ENCODE results near the gene ACY1.
"Not testable (repeated sequence)": the region's sequence is repeated elsewhere in the genome, so short reads cannot be mapped to it uniquely, and the experiment has no call there.

Gene ACY1

DNA sequence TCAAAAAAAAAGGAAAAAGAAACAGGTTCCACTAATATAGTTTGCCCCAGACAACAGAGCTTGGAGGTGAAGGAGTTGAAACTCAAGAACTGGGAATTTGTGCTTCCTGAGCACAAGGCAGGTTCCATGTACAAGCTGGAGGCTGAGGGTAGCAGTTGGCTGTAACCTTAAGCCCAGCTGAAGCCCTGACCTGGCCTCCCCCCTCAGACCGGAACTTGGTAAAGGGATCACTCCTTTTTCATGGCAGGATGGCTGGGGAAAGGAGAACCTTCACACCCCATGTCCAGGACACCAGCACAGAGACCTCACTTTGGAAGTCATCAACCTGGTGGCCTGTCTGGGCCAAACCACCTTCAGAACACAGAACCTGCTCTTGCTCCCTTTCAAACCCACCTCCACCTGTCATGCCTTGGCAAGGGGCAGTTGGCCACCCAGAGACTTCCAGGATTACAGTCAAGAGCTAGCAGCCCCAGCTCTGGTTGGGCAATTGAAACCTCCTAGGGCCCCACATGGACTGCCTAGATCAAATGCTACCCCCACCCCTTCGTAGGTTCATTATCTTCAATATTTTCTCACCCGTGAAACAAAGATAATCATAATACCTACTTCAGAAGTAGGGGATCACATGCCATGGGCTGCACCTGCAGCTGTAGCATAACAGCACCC, 8.8 kb downstream of the ACY1 start:
- in situ Hi-C loops (cut with MboI; ENCODE audit: low pct_unique_long_range_greater_than_20kb, low sequenced_read_pairs, unreplicated experiment) = no loop called here
- no peak for DNase-seq (ENCODE audit: low spot score)

DNA sequence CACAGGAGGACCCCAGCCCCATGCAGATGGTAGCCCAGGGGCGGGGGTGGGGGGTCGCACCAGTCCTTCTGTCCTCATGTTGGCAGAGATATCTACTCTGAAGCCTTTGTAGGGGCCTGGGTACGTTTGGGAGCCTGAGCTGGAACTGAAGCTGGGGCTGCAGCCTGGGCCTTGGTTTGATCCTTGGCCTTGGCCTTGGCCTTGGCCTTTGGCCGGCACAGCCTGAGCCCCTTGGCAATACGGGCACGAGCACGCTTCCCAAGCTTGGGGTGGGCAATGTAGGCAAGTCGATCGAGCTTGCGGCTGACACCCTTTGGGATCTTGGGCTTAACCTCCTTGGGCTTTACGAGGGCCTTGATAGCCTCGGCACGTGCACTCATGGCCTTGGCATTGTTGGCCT, 10.3 kb downstream of the ACY1 start:
- in situ Hi-C loops (cut with MboI; ENCODE audit: low pct_unique_long_range_greater_than_20kb, low sequenced_read_pairs, unreplicated experiment); DNase-seq (ENCODE audit: low spot score): not testable (repeated sequence)

More for the DNA sequence above, 8.8 kb downstream of the ACY1 start:
- TF ChIP-seq, protein P1, sequence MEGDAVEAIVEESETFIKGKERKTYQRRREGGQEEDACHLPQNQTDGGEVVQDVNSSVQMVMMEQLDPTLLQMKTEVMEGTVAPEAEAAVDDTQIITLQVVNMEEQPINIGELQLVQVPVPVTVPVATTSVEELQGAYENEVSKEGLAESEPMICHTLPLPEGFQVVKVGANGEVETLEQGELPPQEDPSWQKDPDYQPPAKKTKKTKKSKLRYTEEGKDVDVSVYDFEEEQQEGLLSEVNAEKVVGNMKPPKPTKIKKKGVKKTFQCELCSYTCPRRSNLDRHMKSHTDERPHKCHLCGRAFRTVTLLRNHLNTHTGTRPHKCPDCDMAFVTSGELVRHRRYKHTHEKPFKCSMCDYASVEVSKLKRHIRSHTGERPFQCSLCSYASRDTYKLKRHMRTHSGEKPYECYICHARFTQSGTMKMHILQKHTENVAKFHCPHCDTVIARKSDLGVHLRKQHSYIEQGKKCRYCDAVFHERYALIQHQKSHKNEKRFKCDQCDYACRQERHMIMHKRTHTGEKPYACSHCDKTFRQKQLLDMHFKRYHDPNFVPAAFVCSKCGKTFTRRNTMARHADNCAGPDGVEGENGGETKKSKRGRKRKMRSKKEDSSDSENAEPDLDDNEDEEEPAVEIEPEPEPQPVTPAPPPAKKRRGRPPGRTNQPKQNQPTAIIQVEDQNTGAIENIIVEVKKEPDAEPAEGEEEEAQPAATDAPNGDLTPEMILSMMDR (IDR thresholded peaks at IDR 0.05; ENCODE audit: extremely low read depth, insufficient read depth, missing control alignments) = no peak

DNA sequence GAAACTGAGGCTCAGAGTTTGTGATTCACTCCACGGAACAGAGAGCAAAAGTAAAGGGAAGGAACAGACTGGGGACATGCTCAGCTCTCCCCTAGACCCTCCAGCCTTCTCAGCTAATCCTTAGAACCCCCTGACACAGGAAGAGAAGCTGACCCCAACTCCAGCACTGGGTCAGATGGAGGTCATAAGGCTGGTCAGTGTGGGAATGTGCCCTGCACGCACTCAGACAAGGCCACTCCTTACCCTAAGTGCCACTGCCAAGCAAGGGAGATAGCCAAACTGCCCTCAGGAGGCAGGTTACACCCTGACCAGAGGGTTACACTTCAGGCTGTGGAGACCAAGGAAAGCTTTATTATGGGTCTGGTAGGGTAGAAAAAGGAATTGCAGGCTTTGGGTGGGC, 11.2 kb downstream of the ACY1 start:
- in situ Hi-C loops (cut with MboI; ENCODE audit: low pct_unique_long_range_greater_than_20kb, low sequenced_read_pairs, unreplicated experiment) = no loop called here
- TF ChIP-seq, protein P1 (IDR thresholded peaks at IDR 0.05; ENCODE audit: extremely low read depth, insufficient read depth, missing control alignments) = no peak
- DNase-seq (ENCODE audit: low spot score) = no peak

DNA sequence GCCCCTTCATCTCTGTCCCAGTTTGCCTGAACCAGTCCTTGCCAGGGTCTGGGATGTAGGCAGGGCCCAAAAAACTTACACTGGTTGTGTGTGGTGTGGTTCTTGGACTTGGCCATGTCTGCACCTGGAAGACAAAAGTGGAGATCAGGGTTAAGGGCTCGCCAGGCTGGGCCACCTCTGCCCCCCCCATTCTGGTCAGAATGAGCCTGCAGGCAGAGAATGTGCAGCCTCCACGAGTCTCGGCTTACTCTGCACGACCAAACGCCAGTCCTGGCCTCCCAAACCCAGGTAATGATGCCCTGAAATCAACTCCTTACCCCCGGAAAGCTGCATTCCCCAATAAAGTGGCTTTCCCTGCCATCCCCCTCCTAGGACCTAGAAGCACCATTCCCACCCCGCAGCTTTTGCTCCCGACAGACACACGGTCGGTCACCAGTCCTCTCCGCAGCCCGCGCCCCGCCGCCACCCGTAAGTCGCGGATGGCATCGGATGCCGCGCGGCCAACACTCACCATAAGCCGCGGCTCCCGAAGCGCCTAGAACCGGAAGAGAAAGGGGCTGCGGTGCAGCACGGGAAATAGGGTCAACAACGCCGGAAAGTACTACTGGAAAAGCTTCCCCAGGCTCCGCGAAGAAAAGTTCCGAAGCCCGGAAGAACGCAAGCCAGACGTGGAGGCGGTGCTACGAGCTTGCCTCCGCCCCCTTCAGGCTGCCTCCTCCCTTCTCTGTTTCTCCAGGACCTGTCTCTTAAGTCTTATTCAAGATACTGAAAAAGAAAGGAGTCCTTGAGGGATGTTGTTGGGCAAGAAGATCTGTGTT, 12.2 kb downstream of the ACY1 start, which contains the start of gene RPL29:
Gene RPL29, minus strand, starts transcription at position 550 of the 818 bp plus-strand sequence. Its CDS starts 434 bp downstream, at position 116.
- peak; percentile 94 for DNase-seq (ENCODE audit: low spot score)
- TF ChIP-seq, protein P1 (IDR thresholded peaks at IDR 0.05; ENCODE audit: extremely low read depth, insufficient read depth, missing control alignments) = no peak
- in situ Hi-C loops (cut with MboI; ENCODE audit: low pct_unique_long_range_greater_than_20kb, low sequenced_read_pairs, unreplicated experiment) = no loop called here

DNA sequence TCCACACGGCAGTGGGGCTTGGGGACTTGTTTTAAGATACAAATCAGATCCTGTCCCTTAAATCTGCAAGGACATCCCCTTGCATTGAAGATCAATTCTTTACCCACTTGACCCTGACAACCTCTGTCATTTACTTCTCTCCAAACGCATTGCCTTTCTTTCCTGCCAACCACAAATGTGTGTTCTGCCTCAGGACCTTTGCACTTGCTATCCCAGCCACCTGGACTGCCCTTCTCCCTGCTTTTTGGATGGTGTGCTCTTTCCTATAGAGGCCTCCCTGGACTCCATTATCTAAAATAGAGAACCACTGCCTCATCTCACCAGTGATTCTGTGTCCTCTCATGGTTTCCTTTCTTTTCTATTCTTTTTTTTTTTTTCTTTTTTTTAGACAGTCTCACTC, 13.8 kb downstream of the ACY1 start:
- DNase-seq (ENCODE audit: low spot score) = no peak
- in situ Hi-C loops (cut with MboI; ENCODE audit: low pct_unique_long_range_greater_than_20kb, low sequenced_read_pairs, unreplicated experiment) = no loop called here
- TF ChIP-seq, protein P1 (IDR thresholded peaks at IDR 0.05; ENCODE audit: extremely low read depth, insufficient read depth, missing control alignments) = no peak

DNA sequence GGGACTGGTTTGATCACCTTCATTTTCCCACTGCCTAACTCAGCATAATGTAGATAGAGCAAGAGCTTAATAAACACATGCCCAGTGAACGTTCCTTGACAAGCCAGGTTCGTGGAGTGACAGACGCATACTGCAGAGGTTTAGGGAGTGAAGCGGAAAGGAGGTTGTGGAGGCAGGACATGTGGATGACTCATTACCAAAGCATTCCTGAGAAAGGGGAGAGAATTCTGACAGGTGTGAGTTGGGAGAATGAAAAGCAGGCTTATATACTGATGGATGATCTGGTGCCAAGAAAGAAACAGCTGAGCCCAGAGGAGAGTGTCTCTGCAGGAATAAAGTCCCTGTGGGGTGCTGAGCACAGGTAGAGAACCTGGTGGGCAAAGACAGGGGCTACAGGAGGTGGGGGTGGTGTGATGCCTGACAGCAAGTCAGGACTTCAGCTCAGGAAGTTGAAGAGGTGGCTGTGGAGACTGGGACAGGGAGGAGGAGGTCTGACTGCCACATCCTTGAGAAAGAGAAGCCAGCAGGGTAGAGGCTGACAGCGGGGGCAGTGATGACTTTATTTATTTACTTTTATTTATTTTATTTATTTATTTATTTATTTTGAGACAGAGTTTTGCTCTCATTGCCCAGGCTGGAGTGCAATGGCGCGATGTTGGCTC, 14.7 kb downstream of the ACY1 start:
- TF ChIP-seq, protein P1 (IDR thresholded peaks at IDR 0.05; ENCODE audit: extremely low read depth, insufficient read depth, missing control alignments) = no peak
- in situ Hi-C loops (cut with MboI; ENCODE audit: low pct_unique_long_range_greater_than_20kb, low sequenced_read_pairs, unreplicated experiment) = no loop called here
- DNase-seq (ENCODE audit: low spot score) = no peak

All from GM13977 (cell line).